GM10847 (cell line): ENCODE results near the gene ZAR1.

ENCODE experiments used
- POLR2A ChIP-seq: IDR thresholded peaks from 2 replicates; pipeline ENCODE4 v1.6.1; 2011; ENCODE audit not compliant: insufficient read length; ENCODE audit errors: extremely low read depth

Gene ZAR1

GRCh38 chr4:48483006-48483776 lies 6.9 kb upstream of the ZAR1 start, which contains the start of gene SLC10A4:
Gene SLC10A4, plus strand, starts transcription at chr4:48483343. Its CDS starts 219 bp downstream, at chr4:48483562.
- no peak for TF ChIP-seq POLR2A

DNA sequence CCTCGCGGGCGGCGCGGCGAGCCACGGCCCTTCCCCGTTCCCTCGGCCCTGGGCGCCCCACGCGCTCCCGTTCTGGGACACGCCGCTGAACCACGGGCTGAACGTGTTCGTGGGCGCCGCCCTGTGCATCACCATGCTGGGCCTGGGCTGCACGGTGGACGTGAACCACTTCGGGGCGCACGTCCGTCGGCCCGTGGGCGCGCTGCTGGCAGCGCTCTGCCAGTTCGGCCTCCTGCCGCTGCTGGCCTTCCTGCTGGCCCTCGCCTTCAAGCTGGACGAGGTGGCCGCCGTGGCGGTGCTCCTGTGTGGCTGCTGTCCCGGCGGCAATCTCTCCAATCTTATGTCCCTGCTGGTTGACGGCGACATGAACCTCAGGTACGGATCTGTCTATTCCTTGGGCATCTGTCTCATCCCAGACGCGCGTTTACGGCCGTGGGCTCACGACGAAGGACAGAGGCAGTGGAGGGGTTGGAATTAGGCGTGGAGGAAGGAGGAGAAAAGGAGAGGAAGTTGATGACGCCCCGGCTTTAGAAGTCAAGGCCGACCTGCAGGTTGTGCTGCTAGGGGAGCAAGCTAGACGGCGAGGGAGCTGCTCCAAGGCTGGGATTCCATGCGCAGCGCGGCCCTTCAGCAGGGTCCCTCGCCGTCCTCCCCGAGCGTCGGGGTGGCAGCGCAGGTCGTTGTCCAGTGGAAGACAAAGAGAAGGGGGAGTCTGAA lies 6.1 kb upstream of the ZAR1 start:
- TF ChIP-seq POLR2A = no peak

- TF ChIP-seq POLR2A = no peak
Observed at GRCh38 chr4:48484494-48485168, 5.4 kb upstream of the ZAR1 start.

- no peak for TF ChIP-seq POLR2A
Observed at GRCh38 chr4:48489683-48490011, 405 bp upstream of the ZAR1 start.

DNA sequence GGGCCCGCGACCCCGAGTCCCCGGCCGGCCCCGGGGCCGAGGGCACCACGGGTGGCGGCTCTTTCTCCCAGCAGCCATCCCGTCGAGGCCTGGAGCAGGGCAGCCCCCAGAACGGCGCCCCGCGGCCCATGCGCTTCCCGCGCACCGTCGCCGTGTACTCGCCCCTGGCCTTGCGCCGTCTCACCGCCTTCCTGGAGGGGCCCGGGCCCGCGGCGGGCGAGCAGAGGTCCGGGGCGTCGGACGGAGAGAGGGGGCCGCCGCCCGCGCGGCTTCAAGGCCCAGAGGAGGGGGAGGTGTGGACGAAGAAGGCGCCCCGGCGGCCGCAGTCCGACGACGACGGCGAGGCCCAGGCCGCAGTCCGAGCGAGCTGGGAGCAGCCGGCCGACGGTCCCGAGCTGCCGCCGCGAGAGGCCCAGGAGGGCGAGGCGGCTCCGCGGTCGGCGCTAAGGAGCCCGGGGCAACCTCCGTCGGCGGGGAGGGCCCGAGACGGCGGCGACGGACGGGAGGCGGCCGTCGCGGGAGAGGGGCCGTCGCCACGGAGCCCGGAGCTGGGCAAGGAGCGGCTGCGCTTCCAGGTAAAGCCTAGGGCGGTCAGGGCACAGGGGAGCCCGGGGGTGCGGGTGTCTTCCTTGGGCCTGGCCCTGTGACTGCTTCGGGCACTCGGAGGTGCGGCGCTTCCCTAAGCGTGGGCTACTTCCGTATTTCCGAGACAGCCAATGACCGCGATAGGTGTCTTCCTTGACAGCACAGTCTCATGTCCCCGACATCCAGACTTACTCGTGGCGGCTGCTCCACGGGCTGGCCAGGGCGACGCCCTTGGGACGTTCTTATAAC lies 845 bp downstream of the ZAR1 start:
- TF ChIP-seq POLR2A = no peak

DNA sequence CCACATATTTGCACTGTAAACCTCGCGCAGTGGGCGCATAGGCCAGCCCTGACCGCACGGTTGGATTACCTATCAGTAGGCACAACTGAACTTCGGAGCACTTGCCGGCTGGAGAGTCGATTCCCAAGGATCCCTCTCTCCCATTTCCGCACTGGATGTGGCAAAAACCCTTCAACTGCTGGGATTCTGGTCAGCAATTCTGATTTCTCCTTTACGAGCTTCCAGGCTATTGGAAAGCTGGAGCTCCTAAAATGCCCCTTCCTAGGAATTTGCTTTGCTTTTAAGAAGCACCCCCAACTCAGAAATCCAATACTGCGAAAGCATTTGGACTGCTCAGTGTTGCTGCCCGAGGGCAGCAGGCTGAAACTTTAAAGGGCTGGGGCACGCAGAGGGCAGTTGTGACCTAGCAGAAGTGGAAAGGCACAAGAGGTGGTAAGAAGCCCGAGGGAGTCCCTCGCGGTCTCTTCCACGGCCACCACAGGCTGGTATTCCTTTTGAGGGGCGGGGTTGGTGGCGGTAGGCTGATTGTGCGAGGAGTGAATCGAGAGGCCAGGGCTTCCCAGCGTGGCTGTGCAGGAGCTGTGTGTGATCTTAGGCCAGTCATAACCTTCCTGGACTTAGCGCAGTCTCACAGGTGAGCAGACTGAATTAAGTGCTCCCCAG lies 1.6 kb downstream of the ZAR1 start:
- TF ChIP-seq POLR2A = no peak

DNA sequence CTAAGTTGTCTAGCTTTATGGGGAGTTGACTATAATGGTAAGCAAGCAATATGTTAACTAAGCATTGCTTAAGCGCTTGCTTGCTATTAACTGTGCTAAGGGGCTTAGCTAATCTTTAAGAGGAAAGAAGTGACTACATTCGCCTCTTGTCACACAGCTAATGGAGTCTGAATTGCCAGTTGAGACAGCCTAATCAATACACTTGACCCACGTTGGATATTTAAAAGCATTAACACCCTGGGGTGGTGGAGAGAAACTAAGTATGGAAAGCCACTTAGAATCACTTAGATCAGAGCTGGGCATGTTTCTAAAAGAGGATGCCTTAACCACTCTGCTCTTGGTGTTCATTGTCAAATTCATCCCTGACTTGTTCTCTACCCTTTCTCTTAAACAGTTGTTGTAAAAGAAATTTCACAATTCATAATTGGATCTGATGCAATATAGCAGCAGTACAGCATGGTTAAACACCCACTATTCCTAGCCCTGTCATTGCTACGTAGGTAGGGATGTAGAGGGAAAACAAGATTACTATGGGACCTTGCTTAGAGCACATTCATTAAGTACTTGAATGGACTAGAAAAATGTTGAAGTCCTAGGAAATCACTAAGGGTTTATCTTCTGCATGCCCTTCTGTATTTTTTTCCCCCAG lies 3.5 kb downstream of the ZAR1 start:
- TF ChIP-seq POLR2A = no peak

DNA sequence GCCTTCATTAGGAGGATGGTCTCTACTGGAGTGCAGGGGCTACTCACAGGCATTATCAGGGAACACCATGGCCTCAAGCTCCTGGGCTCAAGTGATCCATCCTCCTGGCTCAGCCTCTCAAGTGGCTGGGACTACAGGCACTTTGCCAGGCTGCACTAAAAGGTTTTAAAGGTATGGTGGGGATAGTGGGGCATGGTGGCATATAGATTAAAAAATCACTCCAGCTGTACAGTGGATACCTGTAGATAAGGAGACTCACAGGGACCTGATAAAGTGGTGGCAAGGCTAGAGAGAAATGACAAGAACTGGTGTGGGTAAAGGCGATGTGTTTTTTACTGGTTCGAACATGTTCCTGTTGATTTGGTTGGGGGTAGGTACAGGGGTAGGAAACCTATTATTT lies 5.9 kb downstream of the ZAR1 start:
- TF ChIP-seq POLR2A = no peak

DNA sequence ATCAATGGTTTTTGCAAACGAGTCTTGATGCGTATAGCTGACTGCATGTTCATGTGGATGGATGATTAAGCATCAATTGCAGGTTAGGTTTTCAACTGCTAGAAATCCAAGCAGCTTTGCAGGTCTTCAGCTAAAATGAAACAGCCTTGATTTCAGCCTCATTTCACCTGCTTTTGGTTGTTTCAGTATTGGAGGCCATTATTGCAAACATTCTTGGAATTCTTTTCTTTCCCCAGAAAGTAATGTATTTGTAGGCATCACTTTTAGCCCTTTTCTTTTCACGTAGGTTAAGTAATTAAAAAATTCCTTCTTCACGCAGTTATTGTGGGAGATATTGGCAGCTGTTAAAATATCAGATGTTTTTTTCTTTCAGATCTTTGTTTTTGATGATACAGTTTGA lies 8.8 kb downstream of the ZAR1 start:
- TF ChIP-seq POLR2A = no peak

GRCh38 chr4:48499551-48500066 lies 9.6 kb downstream of the ZAR1 start:
- no peak for TF ChIP-seq POLR2A

- no peak for TF ChIP-seq POLR2A
Observed at GRCh38 chr4:48503233-48504025, 13.4 kb downstream of the ZAR1 start.

DNA sequence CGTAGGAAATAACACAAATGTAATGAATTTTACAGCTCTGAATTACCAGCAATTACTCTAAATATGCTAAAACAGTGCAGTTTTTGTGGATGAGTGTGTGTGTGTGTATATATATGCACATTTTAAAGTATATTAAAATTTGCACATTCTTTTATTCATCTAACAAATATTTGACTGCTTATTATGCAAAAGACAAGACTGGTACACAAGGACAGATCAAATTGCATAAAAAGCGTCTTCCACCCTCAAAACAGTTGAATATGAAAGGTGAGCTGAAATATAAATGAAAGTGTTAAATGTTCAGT lies 13.9 kb downstream of the ZAR1 start:
- TF ChIP-seq POLR2A = no peak

DNA sequence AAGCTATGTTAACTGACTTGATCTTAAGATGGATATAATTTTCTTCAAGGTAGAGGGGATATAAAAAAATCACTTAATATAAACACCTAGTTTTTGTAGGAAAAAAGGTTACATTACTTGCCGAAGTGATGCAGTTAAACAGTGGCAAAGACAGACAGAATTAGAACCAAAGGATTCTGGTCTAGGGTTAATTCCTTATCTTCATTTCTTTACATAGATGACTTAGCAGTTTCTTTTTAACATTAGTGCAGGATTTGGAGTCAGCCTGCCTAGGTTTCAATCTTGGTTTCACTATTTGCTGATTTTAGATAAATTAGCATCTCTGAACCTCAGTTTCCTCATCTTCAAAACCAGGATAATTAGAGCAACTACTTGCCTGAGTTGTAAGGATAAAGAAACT lies 14.3 kb downstream of the ZAR1 start:
- no peak for TF ChIP-seq POLR2A
